ENCODE results near the gene YWHAQ.

YWHAQ gene

DNA sequence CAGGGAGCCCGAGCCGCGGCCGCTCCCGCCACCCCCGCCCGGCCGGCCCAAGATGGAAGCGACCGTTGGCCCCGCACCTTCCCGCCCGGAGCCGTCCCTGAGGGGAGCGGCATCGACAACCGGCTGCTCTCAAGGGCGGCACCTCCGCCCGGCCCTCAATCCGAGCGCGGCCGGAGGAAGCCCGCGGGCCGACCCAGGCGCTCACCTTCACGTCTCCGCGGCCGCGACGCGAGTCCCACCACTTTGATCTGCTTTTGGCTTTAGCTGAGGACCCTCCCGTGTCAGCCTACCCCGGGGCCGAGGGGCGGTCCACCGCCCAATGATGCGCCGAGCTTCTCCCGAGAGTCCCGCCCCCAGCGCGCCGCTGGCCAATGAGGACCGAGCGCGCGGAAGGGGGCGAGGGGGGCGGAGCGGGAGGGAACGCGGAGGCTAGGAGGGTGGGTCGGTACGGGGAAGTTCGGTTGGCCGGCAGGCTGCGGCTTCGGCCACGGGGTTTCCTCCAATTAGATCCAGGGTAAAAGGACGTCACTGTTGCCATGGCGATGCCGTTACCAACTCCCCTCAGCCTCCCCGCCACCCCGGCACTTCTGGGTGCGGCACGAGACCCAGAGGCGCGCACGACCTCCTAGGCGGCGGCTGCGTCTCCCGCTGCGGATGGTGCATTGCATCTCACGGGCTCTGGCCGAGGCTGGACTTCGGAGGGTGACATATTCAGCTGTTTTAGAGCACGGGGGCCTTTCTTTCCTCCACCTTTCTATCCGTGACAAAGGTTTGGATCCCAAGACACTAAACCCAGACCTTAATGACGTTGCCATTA lies at the start of gene YWHAQ:
Gene YWHAQ (minus strand): TSS at position 262 of the 817 bp plus-strand sequence. CDS start 545 bp downstream, outside the sequence.
- H3K27me3 Mint-ChIP-seq, result peaks cover 10% of the 10 kb centered on the region
- peaks cover 52% of the 10 kb centered on the region for H3K4me1 Mint-ChIP-seq (ENCODE audit: low read depth)
- peak within 1 kb of the TSS; percentile 91 for H3K27ac Mint-ChIP-seq
- H3K36me3 Mint-ChIP-seq (ENCODE audit: low read depth), result peaks cover 47% of the 10 kb centered on the region
- peak within 1 kb of the TSS; percentile 99 for H3K4me3 Mint-ChIP-seq
- intact Hi-C loops (cut with micrococcal nuclease), result loop anchor here (5.0 kb wide), 2 partner anchors 121 to 166 kb away; no protein-coding TSS in a partner anchor
- H3K9me3 Mint-ChIP-seq, result no peaks in the 10 kb centered on the region

DNA sequence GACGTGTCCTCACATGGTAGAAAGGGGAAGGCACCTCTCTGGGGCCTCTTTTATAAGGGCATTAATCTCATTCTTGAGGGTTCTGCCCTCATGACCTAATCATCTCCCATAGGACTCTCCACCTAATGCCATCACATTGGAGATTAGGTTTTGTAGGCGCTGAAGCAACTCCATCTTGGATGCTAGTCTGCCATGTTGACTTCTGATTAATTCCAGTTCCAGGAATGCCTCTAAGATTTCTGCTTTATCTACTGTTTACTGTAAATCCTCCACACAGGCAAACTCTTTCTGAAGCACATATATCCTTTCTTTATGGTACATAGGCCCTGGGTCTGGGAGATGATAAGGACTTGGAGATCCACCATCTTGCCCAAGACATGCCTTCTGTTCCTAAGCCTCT lies 49.3 kb upstream of the YWHAQ start:
- Mint-ChIP-seq H3K4me1 (ENCODE audit: low read depth) (peaks cover 14% of the 10 kb centered on the region), H3K27ac (no peak overlapping the region), H3K9me3 (peaks cover 18% of the 10 kb centered on the region), H3K27me3 (no peaks in the 10 kb centered on the region), H3K36me3 (ENCODE audit: low read depth) (no peaks in the 10 kb centered on the region), H3K4me3 (no peak overlapping the region)
- intact Hi-C loops (cut with micrococcal nuclease), result no loop called here

- Mint-ChIP-seq H3K27me3 (peaks cover 2% of the 10 kb centered on the region), H3K9me3 (peaks cover 18% of the 10 kb centered on the region), H3K4me1 (ENCODE audit: low read depth) (peaks cover 14% of the 10 kb centered on the region), H3K27ac (peak overlapping the region; percentile 39), H3K36me3 (ENCODE audit: low read depth) (no peaks in the 10 kb centered on the region), H3K4me3 (no peak overlapping the region)
- intact Hi-C loops (cut with micrococcal nuclease), result no loop called here
These were observed 48.4 kb upstream of the YWHAQ start for GRCh38 chr2:9679218-9679617.

DNA sequence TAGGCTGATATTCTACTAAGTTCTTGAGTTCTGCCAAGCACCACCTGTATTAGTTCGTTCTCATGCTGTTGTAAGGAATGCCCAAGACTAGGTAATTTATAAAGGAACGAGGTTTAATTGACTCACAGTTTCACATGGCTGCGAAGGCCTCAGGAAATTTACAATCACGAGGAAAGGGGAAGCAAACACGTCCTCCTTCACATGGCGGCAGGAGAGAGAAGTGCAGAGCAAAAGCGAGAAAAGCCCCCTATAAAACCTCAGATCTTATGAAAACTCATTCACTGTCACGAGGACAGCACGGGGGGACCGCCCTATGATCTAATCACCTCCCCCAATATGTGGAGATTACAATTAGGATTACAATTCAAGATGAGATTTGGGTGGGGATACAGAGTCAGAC lies 47.7 kb upstream of the YWHAQ start:
- Mint-ChIP-seq H3K36me3 (ENCODE audit: low read depth) (no peaks in the 10 kb centered on the region), H3K4me3 (no peak overlapping the region), H3K9me3 (peaks cover 18% of the 10 kb centered on the region), H3K27me3 (peaks cover 2% of the 10 kb centered on the region), H3K4me1 (ENCODE audit: low read depth) (peaks cover 14% of the 10 kb centered on the region), H3K27ac (peak overlapping the region; percentile 39)
- intact Hi-C loops (cut with micrococcal nuclease), result no loop called here

- no peaks in the 10 kb centered on the region for H3K36me3 Mint-ChIP-seq (ENCODE audit: low read depth)
- H3K4me1 Mint-ChIP-seq (ENCODE audit: low read depth), result peaks cover 4% of the 10 kb centered on the region
- H3K27ac Mint-ChIP-seq, result no peak overlapping the region
- peaks cover 2% of the 10 kb centered on the region for H3K27me3 Mint-ChIP-seq
- H3K4me3 Mint-ChIP-seq, result no peak overlapping the region
- intact Hi-C loops (cut with micrococcal nuclease), result no loop called here
- H3K9me3 Mint-ChIP-seq, result peaks cover 18% of the 10 kb centered on the region
These were observed 44.9 kb upstream of the YWHAQ start for GRCh38 chr2:9675415-9676351.

GRCh38 chr2:9674891-9675414 lies 44.2 kb upstream of the YWHAQ start:
- intact Hi-C loops (cut with micrococcal nuclease), result no loop called here
- peaks cover 13% of the 10 kb centered on the region for H3K9me3 Mint-ChIP-seq
- peaks cover 2% of the 10 kb centered on the region for H3K27me3 Mint-ChIP-seq
- H3K27ac Mint-ChIP-seq, result no peak overlapping the region
- no peak overlapping the region for H3K4me3 Mint-ChIP-seq
- H3K36me3 Mint-ChIP-seq (ENCODE audit: low read depth), result no peaks in the 10 kb centered on the region
- H3K4me1 Mint-ChIP-seq (ENCODE audit: low read depth), result no peaks in the 10 kb centered on the region

GRCh38 chr2:9673914-9674481 lies 43.2 kb upstream of the YWHAQ start:
- Mint-ChIP-seq H3K27me3 (peaks cover 2% of the 10 kb centered on the region), H3K4me3 (no peak overlapping the region), H3K9me3 (peaks cover 9% of the 10 kb centered on the region), H3K27ac (no peak overlapping the region), H3K36me3 (ENCODE audit: low read depth) (no peaks in the 10 kb centered on the region), H3K4me1 (ENCODE audit: low read depth) (no peaks in the 10 kb centered on the region)
- intact Hi-C loops (cut with micrococcal nuclease), result no loop called here

DNA sequence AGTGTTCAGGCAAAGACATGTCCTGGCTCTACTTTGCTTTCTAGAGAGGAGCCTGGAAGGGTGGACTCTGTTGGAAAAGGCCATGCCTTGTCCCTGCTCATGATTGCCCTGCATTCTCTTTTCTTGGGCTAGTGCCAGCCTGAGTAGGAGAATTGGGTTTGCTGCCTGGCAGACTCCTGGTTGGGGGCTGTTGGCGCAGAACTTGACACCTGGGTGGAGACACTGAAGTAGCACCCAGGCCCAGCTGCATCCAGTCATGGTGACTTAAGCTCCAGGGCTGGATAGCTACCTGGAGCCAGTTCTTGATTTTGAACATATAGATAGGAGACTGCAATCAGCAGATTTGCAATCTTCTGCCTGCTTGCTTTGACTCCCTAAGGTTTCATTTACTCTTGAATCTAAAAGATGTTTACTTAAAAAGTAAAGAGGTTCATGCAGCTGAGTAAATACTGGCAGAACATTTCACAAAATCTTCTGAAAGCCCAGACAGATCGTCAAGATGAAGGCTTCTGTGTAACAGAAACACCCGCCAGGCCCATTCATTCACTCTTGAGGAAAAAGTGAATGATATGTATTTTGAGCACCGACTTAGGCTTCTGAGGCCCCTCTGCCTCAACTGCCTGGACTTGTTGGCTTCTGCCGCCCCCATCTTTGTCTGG lies 38.0 kb upstream of the YWHAQ start:
- H3K4me1 Mint-ChIP-seq (ENCODE audit: low read depth), result no peaks in the 10 kb centered on the region
- intact Hi-C loops (cut with micrococcal nuclease), result no loop called here

GRCh38 chr2:9667826-9668225 lies 37.0 kb upstream of the YWHAQ start:
- H3K36me3 Mint-ChIP-seq (ENCODE audit: low read depth), result no peaks in the 10 kb centered on the region
- H3K4me1 Mint-ChIP-seq (ENCODE audit: low read depth), result no peaks in the 10 kb centered on the region
- no peak overlapping the region for H3K27ac Mint-ChIP-seq
- H3K9me3 Mint-ChIP-seq, result no peaks in the 10 kb centered on the region
- peaks cover 10% of the 10 kb centered on the region for H3K27me3 Mint-ChIP-seq
- intact Hi-C loops (cut with micrococcal nuclease), result no loop called here
- H3K4me3 Mint-ChIP-seq, result no peak overlapping the region

More for the DNA sequence above, 38.0 kb upstream of the YWHAQ start:
- Mint-ChIP-seq H3K9me3 (no peaks in the 10 kb centered on the region), H3K27ac (no peak overlapping the region), H3K27me3 (peaks cover 8% of the 10 kb centered on the region), H3K36me3 (ENCODE audit: low read depth) (no peaks in the 10 kb centered on the region), H3K4me3 (no peak overlapping the region)

DNA sequence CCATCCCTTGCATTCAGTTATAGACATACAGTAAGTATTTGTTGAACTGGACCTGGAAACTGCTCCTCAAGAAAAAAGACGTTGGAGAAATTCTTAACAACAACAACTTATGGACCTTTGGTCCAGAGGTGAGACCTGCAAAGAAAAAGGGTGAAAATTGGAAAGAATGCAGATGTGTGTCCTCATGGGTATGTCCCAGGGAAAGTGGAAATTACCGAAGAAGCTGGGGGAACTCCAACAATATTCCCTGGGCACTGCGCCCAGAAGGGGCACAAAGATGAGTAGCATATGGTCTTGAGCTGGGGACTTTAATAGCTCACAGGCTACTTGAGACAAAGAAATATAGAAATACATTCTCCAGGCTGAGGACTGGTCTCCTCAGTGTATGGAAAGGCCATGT lies 35.5 kb upstream of the YWHAQ start:
- intact Hi-C loops (cut with micrococcal nuclease), result no loop called here
- Mint-ChIP-seq H3K36me3 (ENCODE audit: low read depth) (no peaks in the 10 kb centered on the region), H3K27me3 (peaks cover 10% of the 10 kb centered on the region), H3K4me1 (ENCODE audit: low read depth) (no peaks in the 10 kb centered on the region), H3K9me3 (no peaks in the 10 kb centered on the region), H3K27ac (no peak overlapping the region), H3K4me3 (no peak overlapping the region)

GRCh38 chr2:9665898-9666297 lies 35.1 kb upstream of the YWHAQ start:
- Mint-ChIP-seq H3K4me3 (no peak overlapping the region), H3K36me3 (ENCODE audit: low read depth) (no peaks in the 10 kb centered on the region), H3K9me3 (no peaks in the 10 kb centered on the region), H3K4me1 (ENCODE audit: low read depth) (no peaks in the 10 kb centered on the region), H3K27me3 (peaks cover 10% of the 10 kb centered on the region), H3K27ac (no peak overlapping the region)
- intact Hi-C loops (cut with micrococcal nuclease), result no loop called here

DNA sequence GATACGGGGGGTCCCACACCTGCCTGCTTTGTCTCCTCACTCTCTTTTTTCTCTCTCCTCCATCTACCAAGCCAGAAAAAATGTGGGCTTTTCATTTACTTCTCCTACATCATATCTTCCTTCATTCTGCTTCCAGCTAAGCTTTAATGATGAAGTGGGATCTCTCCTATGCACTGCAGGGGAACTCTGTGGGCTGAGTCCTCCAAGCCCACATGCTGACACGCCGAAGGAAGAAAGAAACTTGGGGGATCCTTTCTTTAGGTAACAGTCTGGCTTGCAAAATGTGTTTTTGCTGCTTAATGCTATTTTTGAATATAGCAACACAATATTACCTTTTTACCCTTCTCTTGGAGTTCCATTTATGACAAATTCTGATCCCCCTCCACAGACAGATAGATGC lies 33.6 kb upstream of the YWHAQ start:
- no peaks in the 10 kb centered on the region for H3K36me3 Mint-ChIP-seq (ENCODE audit: low read depth)
- intact Hi-C loops (cut with micrococcal nuclease), result no loop called here
- H3K4me3 Mint-ChIP-seq, result no peak overlapping the region
- no peaks in the 10 kb centered on the region for H3K9me3 Mint-ChIP-seq
- peaks cover 10% of the 10 kb centered on the region for H3K27me3 Mint-ChIP-seq
- no peak overlapping the region for H3K27ac Mint-ChIP-seq
- H3K4me1 Mint-ChIP-seq (ENCODE audit: low read depth), result no peaks in the 10 kb centered on the region

All from dendritic cell treated with granulocyte-macrophage colony-stimulating factor and Interleukin-4, amounts not matched to agents 40 ng/mL and 50 ng/mL, for 4 days (primary cell).